ENCODE measurements around the gene ABCB9. TPM values are rescaled to one million over a fixed set of nuclear protein-coding genes. Genes with fewer than 3 reads are reported as not detected.

Gene ABCB9
- total and polyA plus RNA-seq, 9 donors, result 1.7 to 14.3 (median 5.5) TPM

DNA sequence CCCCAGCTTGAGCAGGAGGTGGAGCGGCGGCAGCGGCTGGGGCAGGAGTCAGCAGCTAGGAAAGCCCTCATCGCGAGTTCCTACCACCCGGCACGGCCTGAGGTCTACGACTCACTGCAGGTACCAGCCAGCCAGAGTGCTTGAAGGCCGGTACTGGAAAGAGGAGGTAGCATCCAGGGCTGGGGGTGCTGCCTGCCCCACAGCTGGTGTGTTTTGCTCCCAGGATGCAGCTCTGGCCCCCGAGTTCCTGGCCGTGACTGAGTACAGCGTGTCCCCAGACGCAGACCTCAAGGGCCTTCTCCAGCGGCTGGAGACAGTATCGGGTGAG is 10.3 kb upstream of the ABCB9 start:
- Histone ChIP-seq H3K27me3 (no peaks in the 10 kb centered on the region), H3K4me3 (no peak overlapping the region), H3K4me1 (ENCODE audit: insufficient read depth) (peaks cover 12% of the 10 kb centered on the region), H3K27ac (no peak overlapping the region), H3K9me3 (no peaks in the 10 kb centered on the region), H3K36me3 (no peaks in the 10 kb centered on the region)
- TF ChIP-seq POLR2A (IDR thresholded peaks at IDR 0.05) (no peak), EP300 (IDR thresholded peaks at IDR 0.05) (no peak)
- TF ChIP-seq, protein P1, sequence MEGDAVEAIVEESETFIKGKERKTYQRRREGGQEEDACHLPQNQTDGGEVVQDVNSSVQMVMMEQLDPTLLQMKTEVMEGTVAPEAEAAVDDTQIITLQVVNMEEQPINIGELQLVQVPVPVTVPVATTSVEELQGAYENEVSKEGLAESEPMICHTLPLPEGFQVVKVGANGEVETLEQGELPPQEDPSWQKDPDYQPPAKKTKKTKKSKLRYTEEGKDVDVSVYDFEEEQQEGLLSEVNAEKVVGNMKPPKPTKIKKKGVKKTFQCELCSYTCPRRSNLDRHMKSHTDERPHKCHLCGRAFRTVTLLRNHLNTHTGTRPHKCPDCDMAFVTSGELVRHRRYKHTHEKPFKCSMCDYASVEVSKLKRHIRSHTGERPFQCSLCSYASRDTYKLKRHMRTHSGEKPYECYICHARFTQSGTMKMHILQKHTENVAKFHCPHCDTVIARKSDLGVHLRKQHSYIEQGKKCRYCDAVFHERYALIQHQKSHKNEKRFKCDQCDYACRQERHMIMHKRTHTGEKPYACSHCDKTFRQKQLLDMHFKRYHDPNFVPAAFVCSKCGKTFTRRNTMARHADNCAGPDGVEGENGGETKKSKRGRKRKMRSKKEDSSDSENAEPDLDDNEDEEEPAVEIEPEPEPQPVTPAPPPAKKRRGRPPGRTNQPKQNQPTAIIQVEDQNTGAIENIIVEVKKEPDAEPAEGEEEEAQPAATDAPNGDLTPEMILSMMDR (IDR thresholded peaks at IDR 0.05), result no peak
- intact Hi-C loops (cut with DNase I), result loop anchor here in 3 of 4 donors (5.0 kb wide), 2 partner anchors 66 to 256 kb away; partner anchors contain the start of genes MPHOSPH9 (in 2 of the 3) and MTRFR (in 2 of the 3)
- peak in 2 of 5 donors; percentile 33 to 45 for DNase-seq
- 76 to 84% (median 77%) methylated on average over 10 to 15 of the region's 15 CpGs for WGBS, 3 donors

DNA sequence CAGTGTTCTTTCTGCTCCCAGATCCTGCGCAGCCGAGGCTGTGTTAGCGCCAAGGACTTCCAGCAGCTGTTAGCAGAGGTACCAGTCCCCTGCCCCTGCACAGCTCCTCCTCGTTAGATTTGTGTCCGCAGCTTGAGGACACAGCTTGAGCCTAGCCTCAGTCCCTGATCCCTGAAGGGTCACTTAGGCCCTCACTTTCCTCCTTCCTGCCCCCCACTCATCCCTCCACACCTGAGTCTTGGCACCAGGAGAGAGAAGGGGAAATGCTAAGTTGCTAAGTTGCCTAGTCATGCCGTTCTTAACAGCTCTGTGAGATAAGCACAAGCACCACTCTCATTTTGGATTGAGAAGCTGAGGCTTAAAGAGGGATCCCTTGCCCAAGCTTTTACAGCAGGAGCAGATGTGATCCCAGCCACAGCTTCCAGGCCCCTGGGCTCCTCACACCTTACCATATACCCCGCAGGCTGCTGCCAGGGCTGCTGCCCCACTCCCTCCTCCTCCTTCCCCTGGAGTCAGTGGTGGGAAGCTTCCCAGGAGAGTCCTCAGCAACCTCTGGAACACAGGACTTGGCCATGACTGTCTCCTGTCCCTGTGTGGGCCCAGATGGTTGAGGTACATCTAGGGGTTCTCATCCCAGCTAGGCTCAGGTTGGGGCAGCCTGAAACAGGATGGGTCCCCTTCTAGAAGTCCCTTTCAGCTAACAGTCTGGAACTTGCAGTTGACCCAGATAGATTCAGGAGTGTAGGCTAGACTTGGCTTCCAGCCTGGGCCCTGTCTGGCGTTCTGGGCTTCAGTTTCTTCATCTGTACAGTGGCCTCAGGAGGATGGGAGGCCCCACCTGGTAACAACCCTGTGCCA is 9.8 kb upstream of the ABCB9 start:
- H3K27me3 ChIP-seq, result no peaks in the 10 kb centered on the region
- no peaks in the 10 kb centered on the region for H3K36me3 ChIP-seq
- no peak for TF ChIP-seq EP300 (IDR thresholded peaks at IDR 0.05)
- TF ChIP-seq, protein P1 (IDR thresholded peaks at IDR 0.05), result no peak
- no peak for TF ChIP-seq POLR2A (IDR thresholded peaks at IDR 0.05)
- peaks cover 10% of the 10 kb centered on the region for H3K4me1 ChIP-seq (ENCODE audit: insufficient read depth)
- peak in 1 of 5 donors; percentile 28 for DNase-seq
- peak overlapping the region; percentile 81 for H3K4me3 ChIP-seq
- intact Hi-C loops (cut with DNase I), result loop anchor here in 3 of 4 donors (5.0 kb wide), 2 partner anchors 66 to 256 kb away; partner anchors contain the start of genes MPHOSPH9 (in 2 of the 3) and MTRFR (in 2 of the 3)
- 5 to 8% (median 6%) methylated on average over 8 of the region's 8 CpGs for WGBS, 3 donors
- no peak overlapping the region for H3K27ac ChIP-seq
- no peaks in the 10 kb centered on the region for H3K9me3 ChIP-seq

DNA sequence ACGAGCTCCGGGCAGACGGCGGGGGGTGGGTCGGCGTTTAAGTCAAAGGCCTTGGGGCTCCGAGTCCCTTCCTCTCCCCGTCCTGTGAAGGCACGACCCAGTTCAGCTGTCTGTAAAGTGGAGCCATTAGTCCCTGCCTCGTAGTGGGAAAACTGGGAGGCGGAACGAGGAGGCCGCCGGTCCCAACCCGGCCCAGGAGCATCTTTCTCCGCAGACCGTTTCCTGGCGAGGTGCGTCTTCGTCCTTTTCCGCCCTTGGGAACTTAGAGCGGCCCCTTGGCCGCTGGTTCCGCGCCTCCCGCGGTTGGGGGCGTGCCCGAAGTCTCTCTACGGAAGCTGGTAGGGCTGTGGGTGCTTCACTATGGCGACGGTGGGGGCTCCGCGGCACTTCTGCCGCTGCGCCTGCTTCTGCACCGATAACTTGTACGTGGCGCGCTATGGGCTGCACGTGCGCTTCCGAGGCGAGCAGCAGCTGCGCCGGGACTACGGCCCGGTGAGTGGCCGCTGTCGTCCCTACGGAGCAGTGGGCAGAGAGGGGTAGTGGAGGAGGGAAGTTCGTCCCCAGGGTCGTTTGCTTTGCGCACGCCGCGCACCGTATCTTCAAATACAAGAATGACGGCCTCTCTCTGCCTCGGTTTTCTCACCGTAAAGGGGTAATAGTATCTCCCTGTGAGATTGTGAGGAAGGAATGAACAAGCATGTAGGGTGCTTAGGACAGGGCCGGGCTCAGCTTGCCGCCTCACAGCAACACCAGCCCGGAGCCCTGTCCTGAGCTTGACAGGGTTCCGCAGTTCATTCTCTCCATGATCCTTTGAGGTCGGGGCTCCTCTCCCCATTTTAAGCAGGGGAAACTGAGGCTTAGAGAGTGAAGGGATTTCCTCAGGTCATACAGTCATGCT is 8.9 kb upstream of the ABCB9 start, which contains the start of gene OGFOD2:
Gene OGFOD2, plus strand, starts transcription at position 353 of the 898 bp plus-strand sequence. Its CDS starts 8 bp downstream, at position 361.
- Histone ChIP-seq H3K4me1 (ENCODE audit: insufficient read depth) (peaks cover 10% of the 10 kb centered on the region), H3K27ac (peak within 1 kb of the TSS; percentile 95 to 97), H3K4me3 (peak within 1 kb of the TSS; percentile 81), H3K27me3 (no peaks in the 10 kb centered on the region), H3K36me3 (no peaks in the 10 kb centered on the region), H3K9me3 (no peaks in the 10 kb centered on the region)
- DNase-seq, result peak; percentile 88 to 94 (median 91)
- intact Hi-C loops (cut with DNase I), result loop anchor here in 3 of 4 donors (5.0 kb wide), 2 partner anchors 67 to 257 kb away; partner anchors contain the start of genes MPHOSPH9 (in 2 of the 3) and MTRFR (in 2 of the 3)
- TF ChIP-seq, protein P1 (IDR thresholded peaks at IDR 0.05), result peak in 2 of 3 donors; percentile 34 to 36
- no peak for TF ChIP-seq POLR2A (IDR thresholded peaks at IDR 0.05)
- 0 to 1% (median 0%) methylated on average over 31 to 66 of the region's 66 CpGs for WGBS, 3 donors

DNA sequence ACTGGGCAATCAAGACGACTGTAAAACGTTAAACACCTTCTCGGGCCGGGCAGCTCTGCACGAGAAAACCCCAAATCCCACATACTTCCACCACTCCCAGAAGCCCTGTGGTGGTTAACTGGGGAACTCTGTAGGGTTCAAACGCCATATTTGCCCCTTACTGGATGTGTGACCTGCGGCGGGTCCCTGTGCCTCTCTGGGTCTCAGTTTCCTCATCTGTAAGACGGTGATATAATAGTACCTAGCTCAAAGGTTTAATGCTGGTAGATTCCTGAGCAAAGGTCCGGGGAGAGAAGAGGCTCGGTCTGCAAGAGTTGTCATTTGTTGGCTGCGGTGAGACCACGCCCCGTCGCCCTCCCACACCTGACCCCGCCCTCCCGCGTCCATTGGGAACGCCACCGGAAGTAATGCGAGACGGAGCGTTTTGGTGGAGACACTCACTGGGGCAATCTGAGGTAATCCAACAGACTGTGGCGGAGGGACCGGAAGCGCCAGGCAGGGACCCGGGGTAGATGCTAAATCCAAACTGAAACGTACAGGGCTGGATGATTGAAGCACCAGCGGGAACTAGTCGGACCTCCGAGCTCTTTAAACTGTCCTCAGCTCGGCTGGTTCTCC is 8.1 kb upstream of the ABCB9 start:
- TF ChIP-seq, protein P1 (IDR thresholded peaks at IDR 0.05), result no peak
- TF ChIP-seq POLR2A (IDR thresholded peaks at IDR 0.05), result no peak
- no peak for TF ChIP-seq EP300 (IDR thresholded peaks at IDR 0.05)
- no peaks in the 10 kb centered on the region for H3K9me3 ChIP-seq
- peaks cover 6% of the 10 kb centered on the region for H3K4me1 ChIP-seq (ENCODE audit: insufficient read depth)
- 0 to 1% (median 1%) methylated on average over 30 to 32 of the region's 32 CpGs for WGBS, 3 donors
- intact Hi-C loops (cut with DNase I), result no loop called here
- peak overlapping the region; percentile 81 for H3K4me3 ChIP-seq
- H3K27me3 ChIP-seq, result no peaks in the 10 kb centered on the region
- peak overlapping the region; percentile 95 to 97 for H3K27ac ChIP-seq
- DNase-seq, result peak; percentile 98 to 99 (median 98)
- no peaks in the 10 kb centered on the region for H3K36me3 ChIP-seq
